Measurements from ENCODE around the gene GPHB5. TPM values are rescaled to one million over a fixed set of nuclear protein-coding genes. Genes with fewer than 3 reads are reported as not detected.

Gene GPHB5
- total and polyA plus RNA-seq, 2 experiments from 2014 or later = not detected

DNA sequence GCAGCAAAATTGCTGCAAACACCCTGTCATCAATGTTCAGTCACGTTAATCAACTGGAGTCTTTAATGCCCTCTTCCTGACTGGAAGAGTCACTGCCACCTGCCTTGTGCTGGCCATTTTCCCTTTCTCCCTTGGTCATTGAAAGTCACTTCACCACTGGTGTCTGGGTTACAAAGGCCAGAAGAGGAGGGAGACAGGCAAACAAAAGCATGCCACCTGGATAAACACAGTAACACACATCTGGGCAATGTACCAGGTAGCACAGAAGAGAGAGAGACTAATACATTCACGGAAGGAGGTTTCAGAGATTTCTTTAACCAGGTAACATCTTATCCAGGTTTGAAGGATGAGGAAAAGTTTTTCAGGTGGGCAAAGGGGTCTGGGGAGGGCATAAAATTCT lies 32.7 kb downstream of the GPHB5 start:
- DNase-seq (ENCODE audit: low spot score) (no peak), ATAC-seq (no peak)
- Mint-ChIP-seq H3K4me1 (peaks cover 5% of the 10 kb centered on the region), H3K27ac (no peak overlapping the region), H3K9me3 (no peaks in the 10 kb centered on the region), H3K36me3 (ENCODE audit: low read depth) (no peaks in the 10 kb centered on the region), H3K27me3 (ENCODE audit: insufficient read depth, low read depth, poor library complexity) (no peaks in the 10 kb centered on the region), H3K4me3 (no peak overlapping the region)
- no peaks in the 10 kb centered on the region; the same call in 1 of the 2 replicates for H3K4me1 ChIP-seq (ENCODE audit: insufficient read depth)
- H3K36me3 ChIP-seq (ENCODE audit: insufficient read depth) = no peaks in the 10 kb centered on the region
- H2AFZ ChIP-seq = no peak overlapping the region
- H3K9me2 ChIP-seq (ENCODE audit: insufficient read depth) = no peaks in the 10 kb centered on the region
- TF ChIP-seq, protein P1, sequence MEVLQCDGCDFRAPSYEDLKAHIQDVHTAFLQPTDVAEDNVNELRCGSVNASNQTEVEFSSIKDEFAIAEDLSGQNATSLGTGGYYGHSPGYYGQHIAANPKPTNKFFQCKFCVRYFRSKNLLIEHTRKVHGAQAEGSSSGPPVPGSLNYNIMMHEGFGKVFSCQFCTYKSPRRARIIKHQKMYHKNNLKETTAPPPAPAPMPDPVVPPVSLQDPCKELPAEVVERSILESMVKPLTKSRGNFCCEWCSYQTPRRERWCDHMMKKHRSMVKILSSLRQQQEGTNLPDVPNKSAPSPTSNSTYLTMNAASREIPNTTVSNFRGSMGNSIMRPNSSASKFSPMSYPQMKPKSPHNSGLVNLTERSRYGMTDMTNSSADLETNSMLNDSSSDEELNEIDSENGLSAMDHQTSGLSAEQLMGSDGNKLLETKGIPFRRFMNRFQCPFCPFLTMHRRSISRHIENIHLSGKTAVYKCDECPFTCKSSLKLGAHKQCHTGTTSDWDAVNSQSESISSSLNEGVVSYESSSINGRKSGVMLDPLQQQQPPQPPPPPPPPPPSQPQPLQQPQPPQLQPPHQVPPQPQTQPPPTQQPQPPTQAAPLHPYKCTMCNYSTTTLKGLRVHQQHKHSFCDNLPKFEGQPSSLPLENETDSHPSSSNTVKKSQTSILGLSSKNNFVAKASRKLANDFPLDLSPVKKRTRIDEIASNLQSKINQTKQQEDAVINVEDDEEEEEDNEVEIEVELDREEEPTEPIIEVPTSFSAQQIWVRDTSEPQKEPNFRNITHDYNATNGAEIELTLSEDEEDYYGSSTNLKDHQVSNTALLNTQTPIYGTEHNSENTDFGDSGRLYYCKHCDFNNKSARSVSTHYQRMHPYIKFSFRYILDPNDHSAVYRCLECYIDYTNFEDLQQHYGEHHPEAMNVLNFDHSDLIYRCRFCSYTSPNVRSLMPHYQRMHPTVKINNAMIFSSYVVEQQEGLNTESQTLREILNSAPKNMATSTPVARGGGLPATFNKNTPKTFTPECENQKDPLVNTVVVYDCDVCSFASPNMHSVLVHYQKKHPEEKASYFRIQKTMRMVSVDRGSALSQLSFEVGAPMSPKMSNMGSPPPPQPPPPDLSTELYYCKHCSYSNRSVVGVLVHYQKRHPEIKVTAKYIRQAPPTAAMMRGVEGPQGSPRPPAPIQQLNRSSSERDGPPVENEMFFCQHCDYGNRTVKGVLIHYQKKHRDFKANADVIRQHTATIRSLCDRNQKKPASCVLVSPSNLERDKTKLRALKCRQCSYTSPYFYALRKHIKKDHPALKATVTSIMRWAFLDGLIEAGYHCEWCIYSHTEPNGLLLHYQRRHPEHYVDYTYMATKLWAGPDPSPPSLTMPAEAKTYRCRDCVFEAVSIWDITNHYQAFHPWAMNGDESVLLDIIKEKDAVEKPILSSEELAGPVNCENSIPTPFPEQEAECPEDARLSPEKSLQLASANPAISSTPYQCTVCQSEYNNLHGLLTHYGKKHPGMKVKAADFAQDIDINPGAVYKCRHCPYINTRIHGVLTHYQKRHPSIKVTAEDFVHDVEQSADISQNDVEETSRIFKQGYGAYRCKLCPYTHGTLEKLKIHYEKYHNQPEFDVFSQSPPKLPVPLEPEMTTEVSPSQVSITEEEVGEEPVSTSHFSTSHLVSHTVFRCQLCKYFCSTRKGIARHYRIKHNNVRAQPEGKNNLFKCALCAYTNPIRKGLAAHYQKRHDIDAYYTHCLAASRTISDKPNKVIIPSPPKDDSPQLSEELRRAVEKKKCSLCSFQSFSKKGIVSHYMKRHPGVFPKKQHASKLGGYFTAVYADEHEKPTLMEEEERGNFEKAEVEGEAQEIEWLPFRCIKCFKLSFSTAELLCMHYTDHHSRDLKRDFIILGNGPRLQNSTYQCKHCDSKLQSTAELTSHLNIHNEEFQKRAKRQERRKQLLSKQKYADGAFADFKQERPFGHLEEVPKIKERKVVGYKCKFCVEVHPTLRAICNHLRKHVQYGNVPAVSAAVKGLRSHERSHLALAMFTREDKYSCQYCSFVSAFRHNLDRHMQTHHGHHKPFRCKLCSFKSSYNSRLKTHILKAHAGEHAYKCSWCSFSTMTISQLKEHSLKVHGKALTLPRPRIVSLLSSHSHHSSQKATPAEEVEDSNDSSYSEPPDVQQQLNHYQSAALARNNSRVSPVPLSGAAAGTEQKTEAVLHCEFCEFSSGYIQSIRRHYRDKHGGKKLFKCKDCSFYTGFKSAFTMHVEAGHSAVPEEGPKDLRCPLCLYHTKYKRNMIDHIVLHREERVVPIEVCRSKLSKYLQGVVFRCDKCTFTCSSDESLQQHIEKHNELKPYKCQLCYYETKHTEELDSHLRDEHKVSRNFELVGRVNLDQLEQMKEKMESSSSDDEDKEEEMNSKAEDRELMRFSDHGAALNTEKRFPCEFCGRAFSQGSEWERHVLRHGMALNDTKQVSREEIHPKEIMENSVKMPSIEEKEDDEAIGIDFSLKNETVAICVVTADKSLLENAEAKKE (CRISPR knock-in tag; IDR thresholded peaks at IDR 0.05) = no peak
- TF ChIP-seq EZH2 (IDR thresholded peaks at IDR 0.05; ENCODE audit: low read depth, unreplicated experiment) = no peak
- no peak for TF ChIP-seq STAT1 (IDR thresholded peaks at IDR 0.05; ENCODE audit: unreplicated experiment)
- no peak for TF ChIP-seq POLR2AphosphoS5 (IDR thresholded peaks at IDR 0.05; ENCODE audit: low read depth)
- TF ChIP-seq JUNB (IDR thresholded peaks at IDR 0.05; ENCODE audit: unreplicated experiment) = no peak
- TF ChIP-seq, protein P2, sequence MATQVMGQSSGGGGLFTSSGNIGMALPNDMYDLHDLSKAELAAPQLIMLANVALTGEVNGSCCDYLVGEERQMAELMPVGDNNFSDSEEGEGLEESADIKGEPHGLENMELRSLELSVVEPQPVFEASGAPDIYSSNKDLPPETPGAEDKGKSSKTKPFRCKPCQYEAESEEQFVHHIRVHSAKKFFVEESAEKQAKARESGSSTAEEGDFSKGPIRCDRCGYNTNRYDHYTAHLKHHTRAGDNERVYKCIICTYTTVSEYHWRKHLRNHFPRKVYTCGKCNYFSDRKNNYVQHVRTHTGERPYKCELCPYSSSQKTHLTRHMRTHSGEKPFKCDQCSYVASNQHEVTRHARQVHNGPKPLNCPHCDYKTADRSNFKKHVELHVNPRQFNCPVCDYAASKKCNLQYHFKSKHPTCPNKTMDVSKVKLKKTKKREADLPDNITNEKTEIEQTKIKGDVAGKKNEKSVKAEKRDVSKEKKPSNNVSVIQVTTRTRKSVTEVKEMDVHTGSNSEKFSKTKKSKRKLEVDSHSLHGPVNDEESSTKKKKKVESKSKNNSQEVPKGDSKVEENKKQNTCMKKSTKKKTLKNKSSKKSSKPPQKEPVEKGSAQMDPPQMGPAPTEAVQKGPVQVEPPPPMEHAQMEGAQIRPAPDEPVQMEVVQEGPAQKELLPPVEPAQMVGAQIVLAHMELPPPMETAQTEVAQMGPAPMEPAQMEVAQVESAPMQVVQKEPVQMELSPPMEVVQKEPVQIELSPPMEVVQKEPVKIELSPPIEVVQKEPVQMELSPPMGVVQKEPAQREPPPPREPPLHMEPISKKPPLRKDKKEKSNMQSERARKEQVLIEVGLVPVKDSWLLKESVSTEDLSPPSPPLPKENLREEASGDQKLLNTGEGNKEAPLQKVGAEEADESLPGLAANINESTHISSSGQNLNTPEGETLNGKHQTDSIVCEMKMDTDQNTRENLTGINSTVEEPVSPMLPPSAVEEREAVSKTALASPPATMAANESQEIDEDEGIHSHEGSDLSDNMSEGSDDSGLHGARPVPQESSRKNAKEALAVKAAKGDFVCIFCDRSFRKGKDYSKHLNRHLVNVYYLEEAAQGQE (IDR thresholded peaks at IDR 0.05; ENCODE audit: unreplicated experiment) = no peak
- no peak for TF ChIP-seq NANOG (IDR thresholded peaks at IDR 0.05; ENCODE audit: borderline replicate concordance)
- no peak for TF ChIP-seq EZH2phosphoT487 (IDR thresholded peaks at IDR 0.05; ENCODE audit: unreplicated experiment)
- TF ChIP-seq CREB1 (CRISPR knock-in tag; IDR thresholded peaks at IDR 0.05; ENCODE audit: low read depth) = no peak
- no peak for TF ChIP-seq ZNF114 (CRISPR knock-in tag; IDR thresholded peaks at IDR 0.05)
- TF ChIP-seq, protein P3, sequence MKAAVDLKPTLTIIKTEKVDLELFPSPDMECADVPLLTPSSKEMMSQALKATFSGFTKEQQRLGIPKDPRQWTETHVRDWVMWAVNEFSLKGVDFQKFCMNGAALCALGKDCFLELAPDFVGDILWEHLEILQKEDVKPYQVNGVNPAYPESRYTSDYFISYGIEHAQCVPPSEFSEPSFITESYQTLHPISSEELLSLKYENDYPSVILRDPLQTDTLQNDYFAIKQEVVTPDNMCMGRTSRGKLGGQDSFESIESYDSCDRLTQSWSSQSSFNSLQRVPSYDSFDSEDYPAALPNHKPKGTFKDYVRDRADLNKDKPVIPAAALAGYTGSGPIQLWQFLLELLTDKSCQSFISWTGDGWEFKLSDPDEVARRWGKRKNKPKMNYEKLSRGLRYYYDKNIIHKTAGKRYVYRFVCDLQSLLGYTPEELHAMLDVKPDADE (IDR thresholded peaks at IDR 0.05) = no peak
- no peak for TF ChIP-seq ZNF331 (CRISPR knock-in tag; IDR thresholded peaks at IDR 0.05; ENCODE audit: low read depth)
- TF ChIP-seq, protein P4, sequence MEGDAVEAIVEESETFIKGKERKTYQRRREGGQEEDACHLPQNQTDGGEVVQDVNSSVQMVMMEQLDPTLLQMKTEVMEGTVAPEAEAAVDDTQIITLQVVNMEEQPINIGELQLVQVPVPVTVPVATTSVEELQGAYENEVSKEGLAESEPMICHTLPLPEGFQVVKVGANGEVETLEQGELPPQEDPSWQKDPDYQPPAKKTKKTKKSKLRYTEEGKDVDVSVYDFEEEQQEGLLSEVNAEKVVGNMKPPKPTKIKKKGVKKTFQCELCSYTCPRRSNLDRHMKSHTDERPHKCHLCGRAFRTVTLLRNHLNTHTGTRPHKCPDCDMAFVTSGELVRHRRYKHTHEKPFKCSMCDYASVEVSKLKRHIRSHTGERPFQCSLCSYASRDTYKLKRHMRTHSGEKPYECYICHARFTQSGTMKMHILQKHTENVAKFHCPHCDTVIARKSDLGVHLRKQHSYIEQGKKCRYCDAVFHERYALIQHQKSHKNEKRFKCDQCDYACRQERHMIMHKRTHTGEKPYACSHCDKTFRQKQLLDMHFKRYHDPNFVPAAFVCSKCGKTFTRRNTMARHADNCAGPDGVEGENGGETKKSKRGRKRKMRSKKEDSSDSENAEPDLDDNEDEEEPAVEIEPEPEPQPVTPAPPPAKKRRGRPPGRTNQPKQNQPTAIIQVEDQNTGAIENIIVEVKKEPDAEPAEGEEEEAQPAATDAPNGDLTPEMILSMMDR (conservative IDR thresholded peaks at IDR 0.05; ENCODE audit: low read depth in 2 of 2) = no peak
- no peak overlapping the region for H3K4me2 ChIP-seq
- H3K79me2 ChIP-seq (replicated peaks; ENCODE audit: insufficient read depth) = no peaks in the 10 kb centered on the region
- no peak overlapping the region for H3K27ac ChIP-seq (ENCODE audit: low read depth)
- H4K20me1 ChIP-seq (replicated peaks; ENCODE audit: insufficient read depth) = no peaks in the 10 kb centered on the region
- no peaks in the 10 kb centered on the region for H3F3A ChIP-seq (replicated peaks; ENCODE audit: low read depth)
- no peaks in the 10 kb centered on the region for H3K27me3 ChIP-seq (ENCODE audit: insufficient read depth)
- no peak overlapping the region for H3K4me3 ChIP-seq

All from GM23338 (cell line).